ENCODE measurements around the gene TSPAN3.

Gene TSPAN3

GRCh38 chr15:77083381-77084160 lies 12.7 kb upstream of the TSPAN3 start:
- DNase-seq, result peak; percentile 77

GRCh38 chr15:77081971-77082370 lies 11.1 kb upstream of the TSPAN3 start:
- DNase-seq, result no peak

- DNase-seq, result no peak
Measured at GRCh38 chr15:77076323-77076915, 5.5 kb upstream of the TSPAN3 start.

GRCh38 chr15:77075528-77075927 lies 4.6 kb upstream of the TSPAN3 start:
- no peak for DNase-seq

GRCh38 chr15:77074350-77074749 lies 3.4 kb upstream of the TSPAN3 start:
- DNase-seq, result no peak

GRCh38 chr15:77071305-77072223 lies 655 bp upstream of the TSPAN3 start:
- no peak for DNase-seq

GRCh38 chr15:77070180-77070494 lies 772 bp downstream of the TSPAN3 start:
- DNase-seq, result no peak

GRCh38 chr15:77069521-77070121 lies 1.3 kb downstream of the TSPAN3 start:
- DNase-seq, result no peak

- no peak for DNase-seq
Measured at GRCh38 chr15:77068633-77069032, 2.3 kb downstream of the TSPAN3 start.

- no peak for DNase-seq
Measured at GRCh38 chr15:77067691-77068367, 3.1 kb downstream of the TSPAN3 start.

GRCh38 chr15:77066971-77067690 lies 3.8 kb downstream of the TSPAN3 start:
- no peak for DNase-seq

GRCh38 chr15:77064539-77065308 lies 6.2 kb downstream of the TSPAN3 start:
- no peak for DNase-seq

- DNase-seq, result no peak
Measured at GRCh38 chr15:77064063-77064462, 6.8 kb downstream of the TSPAN3 start.

- DNase-seq, result no peak
Measured at GRCh38 chr15:77063249-77063648, 7.7 kb downstream of the TSPAN3 start.

GRCh38 chr15:77060546-77060945 lies 10.4 kb downstream of the TSPAN3 start:
- DNase-seq, result no peak

- DNase-seq, result no peak
Measured at GRCh38 chr15:77059786-77060361, 11.0 kb downstream of the TSPAN3 start.

- DNase-seq, result no peak
Measured at GRCh38 chr15:77058468-77058867, 12.4 kb downstream of the TSPAN3 start.

GRCh38 chr15:77057685-77058084 lies 13.2 kb downstream of the TSPAN3 start:
- DNase-seq, result no peak

GRCh38 chr15:77057072-77057471 lies 13.8 kb downstream of the TSPAN3 start:
- DNase-seq, result no peak

- DNase-seq, result no peak
Measured at GRCh38 chr15:77053709-77054108, 17.2 kb downstream of the TSPAN3 start.

- DNase-seq, result no peak
Measured at GRCh38 chr15:77052556-77052955, 18.4 kb downstream of the TSPAN3 start.
